B cell (primary cell): Measurements from ENCODE around the gene SEC14L5. TPM values are rescaled to one million over a fixed set of nuclear protein-coding genes. Genes with fewer than 3 reads are reported as not detected.

ENCODE experiments used
- ATAC-seq: fragments of 200-7000 bp; cut with Tn5 transposase; one replicate; pipeline ENCODE4 v1.10.0; 2021; ENCODE audit warnings: low read depth, mild to moderate bottlenecking, moderate number of reproducible peaks, moderate library complexity
- CTCF ChIA-PET: fragments of 350-600 bp; sonication (Branson Sonifier 250); formaldehyde crosslinking; loops from one replicate; lab custom pipeline; 2021; ENCODE audit warnings: antibody characterized with exemption, inconsistent platforms; lab: Charles Lee
- POLR2A ChIA-PET: fragments of 350-600 bp; sonication (Branson Sonifier 250); formaldehyde crosslinking; loops from one replicate; lab custom pipeline; 2021; ENCODE audit warnings: antibody characterized with exemption; lab: Charles Lee
- DNase-seq: peaks from one replicate; pipeline ENCODE4 v3.0.0; 2013
- H2AFZ ChIP-seq: 2 replicates; pipeline ENCODE4 v1.6.1; 2012; ENCODE audit warnings: mild to moderate bottlenecking, low read depth, low read length; ENCODE audit not compliant: insufficient read depth, poor library complexity, severe bottlenecking
- H3K27ac ChIP-seq, 2 donors: 1 replicate in 1 of 2; 2 replicates in 1 of 2; pipeline ENCODE4 v1.5.1; 2012 to 2013; ENCODE audit warnings: low read length in 2 of 2, mild to moderate bottlenecking in 2 of 2, moderate library complexity in 1 of 2
- H3K27me3 ChIP-seq, 4 experiments: fragments of 200-600 bp in 1 of 4; sonication (generic) in 1 of 4; replicated peaks in 1 of 4; 1 replicate in 2 of 4; 2 replicates in 2 of 4; pipeline versions ENCODE4 v1.6.1 to v1.7.0; 2013 to 2016; ENCODE audit warnings: low read length in 3 of 4, mild to moderate bottlenecking in 2 of 4, mixed read lengths in 1 of 4, moderate library complexity in 1 of 4; ENCODE audit not compliant: insufficient read depth in 4 of 4, control insufficient read depth in 3 of 4; ENCODE audit errors: control extremely low read depth in 1 of 4
- H3K36me3 ChIP-seq, 2 experiments: replicated peaks in 1 of 2; 1 replicate in 1 of 2; 2 replicates in 1 of 2; pipeline versions ENCODE4 v1.6.1 to v1.7.1; 2013; ENCODE audit warnings: low read length in 1 of 2; ENCODE audit not compliant: insufficient read depth in 2 of 2, control insufficient read depth in 1 of 2; ENCODE audit errors: control extremely low read depth in 1 of 2, extremely low read depth in 1 of 2
- H3K4me1 ChIP-seq, 2 donors: fragments of 200-600 bp in 1 of 2; sonication (generic) in 1 of 2; 1 replicate in 1 of 2; 2 replicates in 1 of 2; pipeline versions ENCODE4 v1.5.1 to v1.6.1; 2013 to 2017; ENCODE audit warnings: low read length in 2 of 2; ENCODE audit not compliant: control insufficient read depth in 2 of 2, insufficient read depth in 2 of 2
- H3K4me2 ChIP-seq: replicated peaks from 2 replicates; pipeline ENCODE3; 2012; ENCODE audit warnings: mild to moderate bottlenecking, low read depth, low read length; ENCODE audit not compliant: poor library complexity, severe bottlenecking
- H3K4me3 ChIP-seq, 5 experiments: fragments of 200-600 bp in 1 of 5; sonication (generic) in 1 of 5; 1 replicate in 3 of 5; 2 replicates in 2 of 5; pipeline versions ENCODE4 v1.5.1 to v1.7.0; 2011 to 2016; ENCODE audit warnings: low read length in 4 of 5, mild to moderate bottlenecking in 4 of 5, low read depth in 2 of 5, control low read depth in 1 of 5, moderate library complexity in 1 of 5; ENCODE audit not compliant: insufficient read depth in 1 of 5; ENCODE audit errors: control extremely low read depth in 1 of 5, extremely low read depth in 1 of 5
- H3K79me2 ChIP-seq: fragments of 200-600 bp; sonication (generic); one replicate; pipeline ENCODE4 v1.6.0; 2016; ENCODE audit warnings: low read length; ENCODE audit not compliant: control insufficient read depth, insufficient read depth
- H3K9ac ChIP-seq: fragments of 200-600 bp; sonication (generic); 2 replicates; pipeline ENCODE4 v1.6.1; 2017; ENCODE audit warnings: mild to moderate bottlenecking, low read length, moderate library complexity
- H3K9me3 ChIP-seq, 3 donors: one replicate each; pipeline versions ENCODE4 v1.6.1 to v1.7.1; 2013; ENCODE audit warnings: low read length in 2 of 3; ENCODE audit not compliant: control insufficient read depth in 2 of 3, insufficient read depth in 1 of 3; ENCODE audit errors: control extremely low read depth in 1 of 3
- H4K20me1 ChIP-seq: 2 replicates; pipeline ENCODE4 v1.6.0; 2012; ENCODE audit warnings: mild to moderate bottlenecking, low read length; ENCODE audit not compliant: insufficient read depth, control insufficient read depth, poor library complexity, severe bottlenecking
- H3K27ac Mint-ChIP-seq: one replicate; pipeline ENCODE4 v1.8.0; 2021; ENCODE audit warnings: mixed read lengths
- H3K27me3 Mint-ChIP-seq: one replicate; pipeline ENCODE4 v1.8.0; 2021; ENCODE audit warnings: mixed read lengths
- H3K4me1 Mint-ChIP-seq: one replicate; pipeline ENCODE4 v1.8.0; 2021; ENCODE audit warnings: mixed read lengths
- H3K4me3 Mint-ChIP-seq: one replicate; pipeline ENCODE4 v1.8.0; 2021; ENCODE audit warnings: mixed read lengths
- H3K9me3 Mint-ChIP-seq: one replicate; pipeline ENCODE4 v1.8.0; 2022; ENCODE audit warnings: mixed read lengths; ENCODE audit not compliant: insufficient read depth
- EZH2 ChIP-seq: IDR thresholded peaks from 2 replicates; pipeline ENCODE4 v1.6.1; 2012; ENCODE audit warnings: borderline replicate concordance, low read depth, mild to moderate bottlenecking, moderate library complexity, low read length; ENCODE audit not compliant: insufficient read depth, poor library complexity, severe bottlenecking
- WGBS: methylation state at CpG from one replicate; pipeline ENCODE4 v1.1.5; 2013; ENCODE audit warnings: missing lambda C conversion rate; ENCODE audit not compliant: insufficient coverage; 5-methylcytosine and 5-hydroxymethylcytosine counted together
- intact Hi-C: fragments of 100-400 bp; cut with micrococcal nuclease; formaldehyde crosslinking; loops from one replicate; pipeline ENCODE4 v1.10.0; 2022
- polyA plus RNA-seq: library from polyadenylated mRNA; depleted of rRNA; stranded (reverse); fragments of >200 nt; gene quantifications from 2 replicates; pipeline ENCODE4 v1.2.3, GENCODE V29; 2012
- total RNA-seq, 2 donors: library from RNA; stranded (reverse); fragments of 120-200 nt in 1 of 2; gene quantifications; 1 replicate in 1 of 2; 2 replicates in 1 of 2; pipeline versions ENCODE4 v1.2.3 to v1.2.4, GENCODE V29; 2013 to 2022
- TF ChIP-seq, protein P1 (sequence below): fragments of 200-600 bp; IDR thresholded peaks from one replicate; pipeline ENCODE4 v1.8.0; 2022; ENCODE audit warnings: antibody characterized with exemption, mild to moderate bottlenecking

Gene SEC14L5
- total and polyA plus RNA-seq, 2 donors (not counting 1 experiment from before 2014, with no cell fraction given): not detected

GRCh38 chr16:5065326-5065725 is 107.2 kb downstream of the SEC14L5 start:
- Histone ChIP-seq H3K79me2 (no peaks in the 10 kb centered on the region), H3K36me3 (no peaks in the 10 kb centered on the region), H3K9me3 (no peaks in the 10 kb centered on the region), H3K4me1 (no peaks in the 10 kb centered on the region), H2AFZ (no peak overlapping the region), H3K9ac (no peak overlapping the region), H4K20me1 (no peaks in the 10 kb centered on the region), H3K27me3 (peaks cover 0 to 7% (median 0%) of the 10 kb centered on the region in 4 experiments), H3K27ac (no peak overlapping the region), H3K4me3 (no peak overlapping the region), H3K4me2 (no peak overlapping the region)
- TF ChIP-seq, protein P1, sequence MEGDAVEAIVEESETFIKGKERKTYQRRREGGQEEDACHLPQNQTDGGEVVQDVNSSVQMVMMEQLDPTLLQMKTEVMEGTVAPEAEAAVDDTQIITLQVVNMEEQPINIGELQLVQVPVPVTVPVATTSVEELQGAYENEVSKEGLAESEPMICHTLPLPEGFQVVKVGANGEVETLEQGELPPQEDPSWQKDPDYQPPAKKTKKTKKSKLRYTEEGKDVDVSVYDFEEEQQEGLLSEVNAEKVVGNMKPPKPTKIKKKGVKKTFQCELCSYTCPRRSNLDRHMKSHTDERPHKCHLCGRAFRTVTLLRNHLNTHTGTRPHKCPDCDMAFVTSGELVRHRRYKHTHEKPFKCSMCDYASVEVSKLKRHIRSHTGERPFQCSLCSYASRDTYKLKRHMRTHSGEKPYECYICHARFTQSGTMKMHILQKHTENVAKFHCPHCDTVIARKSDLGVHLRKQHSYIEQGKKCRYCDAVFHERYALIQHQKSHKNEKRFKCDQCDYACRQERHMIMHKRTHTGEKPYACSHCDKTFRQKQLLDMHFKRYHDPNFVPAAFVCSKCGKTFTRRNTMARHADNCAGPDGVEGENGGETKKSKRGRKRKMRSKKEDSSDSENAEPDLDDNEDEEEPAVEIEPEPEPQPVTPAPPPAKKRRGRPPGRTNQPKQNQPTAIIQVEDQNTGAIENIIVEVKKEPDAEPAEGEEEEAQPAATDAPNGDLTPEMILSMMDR: no peak
- TF ChIP-seq EZH2: no peak
- H3K27ac Mint-ChIP-seq: no peak overlapping the region
- 92% methylated on average over 5 of the region's 8 CpGs for WGBS
- no peaks in the 10 kb centered on the region for H3K4me1 Mint-ChIP-seq
- intact Hi-C loops: no loop called here
- ChIA-PET POLR2A (no interaction called here), CTCF (no interaction called here)
- DNase-seq: no peak
- no peaks in the 10 kb centered on the region for H3K9me3 Mint-ChIP-seq
- peaks cover 10% of the 10 kb centered on the region for H3K27me3 Mint-ChIP-seq
- no peak for ATAC-seq
- H3K4me3 Mint-ChIP-seq: no peak overlapping the region

DNA sequence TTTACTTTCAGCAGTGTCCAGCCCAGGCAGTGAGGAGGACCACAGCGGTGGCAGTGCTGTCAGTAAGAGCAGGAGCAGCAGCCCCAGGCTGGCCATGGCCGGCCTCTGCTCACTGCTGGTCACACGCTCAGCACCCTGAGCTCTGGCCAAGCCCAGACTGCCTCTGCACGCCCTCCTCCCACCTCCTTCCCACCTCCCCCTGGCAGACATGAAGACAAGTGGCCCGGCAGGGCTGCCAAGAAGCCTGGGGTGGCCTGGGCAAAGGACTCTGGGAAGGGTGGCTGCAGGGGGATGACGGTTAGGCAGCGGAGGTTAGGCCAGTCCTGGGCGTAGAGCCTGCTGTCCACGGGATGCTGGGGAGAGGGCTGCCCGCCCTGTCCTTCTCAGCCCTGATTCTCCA is 107.7 kb downstream of the SEC14L5 start, which contains the start of gene C16orf89:
TSS of gene C16orf89 (minus strand) at position 144 of the 400 bp plus-strand sequence. CDS start at position 96, 48 bp downstream.
- Histone ChIP-seq H3K27me3 (peaks cover 0 to 7% (median 0%) of the 10 kb centered on the region in 4 experiments), H4K20me1 (no peaks in the 10 kb centered on the region), H3K4me3 (no peak within 1 kb of the TSS), H3K79me2 (no peaks in the 10 kb centered on the region), H2AFZ (no peak within 1 kb of the TSS), H3K27ac (no peak within 1 kb of the TSS), H3K9ac (no peak within 1 kb of the TSS), H3K9me3 (no peaks in the 10 kb centered on the region), H3K4me2 (no peak within 1 kb of the TSS), H3K4me1 (no peaks in the 10 kb centered on the region), H3K36me3 (no peaks in the 10 kb centered on the region)
- no peak for ATAC-seq
- H3K27ac Mint-ChIP-seq: no peak within 1 kb of the TSS
- H3K4me1 Mint-ChIP-seq: no peaks in the 10 kb centered on the region
- H3K27me3 Mint-ChIP-seq: peaks cover 10% of the 10 kb centered on the region
- H3K9me3 Mint-ChIP-seq: no peaks in the 10 kb centered on the region
- no peak within 1 kb of the TSS for H3K4me3 Mint-ChIP-seq
- no peak for DNase-seq
- ChIA-PET POLR2A (no interaction called here), CTCF (no interaction called here)
- intact Hi-C loops: no loop called here
- WGBS: 93% methylated on average over 6 of the region's 10 CpGs
- TF ChIP-seq EZH2: no peak
- TF ChIP-seq, protein P1: no peak
